ENCODE measurements around the gene PARP1. TPM values are rescaled to one million over a fixed set of nuclear protein-coding genes. Genes with fewer than 3 reads are reported as not detected.

Gene PARP1
- polyA plus RNA-seq, 10 donors: 86.3 to 107 (median 97.9) TPM

DNA sequence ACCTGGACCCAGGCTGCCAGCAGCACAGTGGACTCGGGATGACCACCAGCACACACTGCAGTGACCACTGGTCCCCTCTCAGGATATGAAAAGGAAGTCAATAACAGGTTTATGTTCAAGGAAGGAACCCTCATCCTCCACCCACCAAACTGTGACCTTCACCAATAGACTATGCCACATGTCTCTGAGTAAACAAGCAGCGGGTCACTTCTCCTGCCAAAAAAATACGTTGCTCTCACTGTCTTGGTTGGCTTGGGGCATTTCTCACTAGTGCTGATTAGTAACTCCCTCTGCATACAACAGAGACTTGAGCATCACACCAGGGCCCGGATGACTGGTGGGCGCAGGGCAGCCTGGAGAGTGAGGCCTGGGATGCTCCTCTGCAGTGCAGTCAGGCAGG, 25.9 kb downstream of the PARP1 start:
- no peak for DNase-seq

DNA sequence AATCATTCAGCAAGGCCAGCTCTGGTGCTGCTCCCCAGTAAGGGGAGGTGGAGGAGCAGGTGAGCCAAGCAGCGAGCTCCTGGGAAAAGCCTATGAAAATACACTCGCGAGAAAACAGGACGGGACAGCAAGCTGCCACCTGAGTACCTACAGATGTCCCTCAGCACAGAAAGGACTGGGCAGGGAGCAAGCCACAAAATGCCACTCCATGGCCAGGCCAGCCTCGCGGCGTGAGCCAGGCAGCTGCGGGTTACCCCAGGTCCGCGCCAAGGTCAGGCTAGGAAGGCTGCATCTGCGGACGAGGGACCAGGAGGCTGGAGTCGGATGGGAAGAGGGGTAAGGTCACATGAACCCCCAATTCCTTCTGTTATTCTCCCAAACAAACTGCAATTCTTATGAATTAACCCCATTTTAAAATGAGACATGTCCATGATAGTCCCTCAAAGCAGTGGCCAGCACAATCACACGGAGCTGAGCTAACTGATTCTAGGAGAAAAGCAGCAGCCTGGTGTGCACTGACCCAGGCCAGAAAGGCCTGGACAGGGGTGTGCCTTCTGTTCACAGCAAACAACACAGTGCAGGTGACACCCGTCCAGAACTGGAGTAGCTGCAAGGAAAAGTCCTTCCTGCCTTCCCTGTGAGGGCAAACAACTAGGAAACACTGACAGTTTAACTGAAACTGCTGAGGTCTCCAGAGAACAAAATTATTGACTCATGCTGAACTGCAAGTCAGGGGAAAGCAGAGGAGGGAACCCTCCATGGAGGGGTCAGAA, 26.5 kb downstream of the PARP1 start:
- no peak for DNase-seq

GRCh38 chr1:226378071-226378470, 29.8 kb downstream of the PARP1 start:
- no peak for DNase-seq

DNA sequence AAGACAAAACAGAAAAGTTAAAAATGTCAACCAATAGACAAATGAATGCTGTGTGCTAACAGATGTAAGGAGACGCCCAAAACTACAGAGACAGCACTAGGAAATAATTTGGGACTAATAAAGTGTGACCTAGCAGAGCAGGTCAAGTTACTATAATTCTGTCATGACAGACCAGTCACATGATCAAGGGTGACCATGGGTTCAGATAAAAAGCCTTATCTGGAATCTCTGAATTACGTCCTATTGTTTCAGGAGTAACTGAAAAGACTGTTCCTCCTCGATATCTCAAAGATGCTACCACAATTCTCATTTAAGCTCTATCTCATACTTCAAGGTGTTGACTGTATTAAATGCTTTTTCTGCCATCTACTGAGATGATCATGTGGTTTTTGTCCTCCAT, 31.6 kb downstream of the PARP1 start:
- no peak for DNase-seq

- DNase-seq: no peak
Observed at GRCh38 chr1:226373376-226373775, 34.5 kb downstream of the PARP1 start.

DNA sequence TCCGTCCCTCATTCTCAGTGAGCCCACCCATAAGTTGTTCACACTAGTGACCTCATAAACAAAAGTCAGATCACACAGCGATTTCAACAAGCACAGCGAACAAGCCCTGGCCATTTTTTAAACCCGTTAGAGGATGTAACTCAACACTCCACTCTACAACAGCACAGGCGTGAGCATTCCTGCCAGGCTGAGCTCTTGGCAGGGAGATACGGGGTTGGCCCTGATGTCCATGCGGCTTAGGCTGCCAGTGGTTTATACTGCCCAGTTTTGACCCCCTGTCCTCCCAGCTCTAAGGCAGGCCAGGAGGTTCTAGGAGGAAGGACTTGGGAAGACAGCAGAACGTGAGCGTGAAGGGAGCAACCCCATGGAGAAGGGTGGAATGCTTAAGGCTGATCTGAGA, 35.0 kb downstream of the PARP1 start:
- peak in 1 of 3 donors; percentile 18 for DNase-seq

DNA sequence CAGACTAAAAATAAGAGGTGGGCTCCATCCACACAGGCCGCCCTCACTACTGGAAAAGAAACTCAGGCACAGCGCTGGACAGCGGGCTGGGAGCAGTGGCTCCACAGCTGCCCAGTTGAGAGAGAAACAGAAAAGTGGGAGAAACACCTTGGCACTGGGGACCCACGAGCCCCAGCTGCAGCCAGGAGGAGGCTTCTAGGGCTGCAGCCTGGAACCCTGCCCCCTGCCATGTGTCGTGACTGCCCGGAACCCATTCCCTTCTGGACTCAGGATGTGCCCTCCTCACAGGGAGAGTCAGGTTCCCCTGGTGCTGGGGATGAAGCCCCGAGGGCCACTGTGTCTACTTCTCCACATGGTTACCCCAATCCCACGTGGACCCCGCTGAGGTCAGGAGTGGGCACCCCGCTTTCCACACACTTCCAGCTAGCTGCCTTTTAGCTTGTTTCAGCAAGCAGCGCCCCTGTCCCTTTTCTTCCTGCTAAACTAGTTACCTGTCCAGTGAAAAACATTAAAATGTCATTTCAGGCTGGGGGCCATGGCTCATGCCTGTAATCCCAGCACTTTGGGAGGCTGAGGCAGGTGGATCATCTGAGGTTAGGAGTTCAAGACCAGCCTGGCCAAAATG, 35.9 kb downstream of the PARP1 start:
- DNase-seq: no peak

DNA sequence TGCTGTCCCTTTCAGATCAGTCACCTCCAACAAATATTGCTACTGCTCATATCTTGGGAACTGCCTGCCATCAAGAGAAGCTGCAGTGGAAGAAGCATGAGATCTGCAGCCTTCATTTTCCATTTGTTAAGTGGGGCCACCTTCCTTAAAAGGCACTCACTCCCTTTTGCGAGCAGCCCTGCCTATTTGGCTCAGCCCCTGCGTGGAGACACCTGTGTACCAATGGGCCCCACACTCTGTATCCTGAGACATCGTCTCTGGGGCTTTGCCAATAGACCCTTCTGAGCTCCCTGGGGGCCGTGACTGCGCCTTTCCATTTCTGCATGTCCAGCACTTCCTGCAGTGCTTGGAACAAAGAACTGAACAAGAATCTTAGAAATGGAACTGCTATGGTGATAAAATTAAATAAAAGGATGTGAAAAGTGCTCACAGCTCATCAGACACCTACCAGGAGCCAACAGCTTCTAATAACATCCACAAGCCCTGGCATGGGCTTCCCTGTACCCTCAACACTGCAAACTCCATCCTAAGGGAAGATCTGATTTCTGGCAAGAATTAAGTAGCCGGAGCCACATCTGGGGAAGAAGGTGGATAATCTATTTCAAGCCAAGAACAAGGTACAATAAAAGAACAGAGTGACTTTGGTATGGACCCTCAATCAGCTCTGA, 36.7 kb downstream of the PARP1 start:
- no peak for DNase-seq

- no peak for DNase-seq
Observed at GRCh38 chr1:226370144-226370923, 37.6 kb downstream of the PARP1 start.

DNA sequence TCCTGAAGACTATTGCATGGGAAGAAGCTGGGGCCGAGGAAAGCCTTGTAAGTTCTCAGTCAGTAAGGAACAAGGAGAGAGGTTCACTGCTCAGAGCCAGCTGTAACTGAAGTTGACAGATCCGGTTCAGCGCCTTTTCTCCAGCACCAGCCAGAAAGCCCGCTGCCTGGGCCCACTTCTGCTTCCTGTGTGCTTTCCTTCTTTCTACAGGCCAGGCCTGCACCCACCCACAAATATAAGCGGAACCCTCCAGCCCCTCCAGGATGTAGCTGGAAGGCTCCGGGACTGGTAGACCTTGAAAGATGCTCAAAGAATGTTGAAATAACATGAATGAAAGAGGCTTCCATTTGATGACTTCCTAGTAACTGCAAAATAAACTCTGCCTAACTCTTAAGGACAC, 38.8 kb downstream of the PARP1 start:
- no peak for DNase-seq

GRCh38 chr1:226366290-226366689, 41.6 kb downstream of the PARP1 start:
- DNase-seq: no peak

DNA sequence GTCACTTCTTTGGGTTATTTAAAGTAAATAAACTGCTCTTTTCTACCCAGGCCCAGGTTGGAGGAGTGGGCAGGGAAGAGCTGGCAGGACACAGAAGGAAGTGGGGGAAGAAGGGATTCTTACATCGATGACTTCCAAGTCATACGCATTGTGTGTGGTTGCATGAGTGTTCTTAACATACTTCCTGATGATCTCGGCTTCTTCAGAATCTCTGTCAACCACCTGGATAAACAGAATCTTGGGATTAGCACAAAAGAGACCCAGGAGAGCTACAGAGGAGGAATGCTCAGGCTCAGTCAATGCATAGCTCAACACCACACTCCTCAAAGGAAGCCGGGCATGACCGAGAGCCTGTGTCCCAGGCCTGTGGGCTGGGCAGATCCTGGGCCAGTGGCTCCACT, 42.1 kb downstream of the PARP1 start:
- no peak for DNase-seq

DNA sequence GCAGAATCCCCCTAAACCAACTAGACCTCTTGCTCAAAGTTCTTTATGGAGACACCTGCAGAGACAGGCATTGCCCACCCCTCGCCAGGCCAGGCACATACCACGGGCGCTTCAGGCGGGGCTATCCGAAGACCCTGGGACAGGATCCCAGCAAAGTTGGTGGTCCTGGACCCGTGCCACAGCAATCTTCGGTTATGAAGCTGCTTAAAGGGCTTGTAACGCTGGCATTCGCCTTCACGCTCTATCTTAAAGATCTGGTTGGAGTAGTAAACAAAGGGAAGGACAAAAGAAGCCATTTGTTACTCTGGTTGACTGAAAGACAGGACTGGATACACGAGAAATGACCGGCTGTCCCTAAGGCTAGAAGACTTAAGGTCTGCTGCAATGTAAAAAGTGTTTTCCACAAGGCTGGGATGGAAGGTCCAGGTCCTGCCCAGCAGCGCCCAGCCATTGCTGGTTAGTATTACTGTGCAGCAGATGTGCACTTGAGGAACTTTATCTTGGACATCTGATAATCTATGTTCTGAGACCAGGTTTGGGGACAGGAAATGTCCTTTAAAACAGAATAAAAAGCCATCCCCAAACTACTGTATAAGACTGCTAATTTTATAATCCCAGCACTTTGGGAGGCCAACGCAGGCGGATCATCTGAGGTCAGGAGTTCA, 42.9 kb downstream of the PARP1 start:
- DNase-seq: no peak

GRCh38 chr1:226364514-226364899, 43.4 kb downstream of the PARP1 start:
- no peak for DNase-seq

GRCh38 chr1:226363801-226364513, 43.9 kb downstream of the PARP1 start:
- DNase-seq: no peak

DNA sequence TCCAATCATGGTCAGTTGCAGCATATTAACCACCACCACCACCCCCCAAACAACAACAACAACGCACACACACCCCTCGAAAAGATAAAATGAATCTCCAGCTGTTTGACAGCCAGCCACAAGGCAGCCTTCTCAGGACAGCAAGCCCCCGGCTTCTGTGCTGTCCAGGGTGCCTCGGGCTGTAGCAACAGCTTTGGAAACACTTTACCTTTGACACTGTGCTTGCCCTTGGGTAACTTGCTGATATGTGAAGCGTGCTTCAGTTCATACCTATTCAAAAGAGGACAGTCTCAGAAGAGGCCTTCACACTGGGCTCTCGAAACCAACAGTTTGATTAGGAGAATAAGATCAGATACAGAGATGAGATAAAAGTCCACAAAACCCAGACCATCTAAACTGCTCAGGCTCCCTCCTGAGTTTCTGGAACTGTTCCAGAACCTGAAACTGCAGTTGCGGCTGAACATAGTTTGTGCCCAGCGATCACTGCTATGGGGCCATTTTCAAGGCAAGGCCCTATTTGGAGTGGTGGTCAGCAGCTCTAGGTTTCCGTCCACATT, 44.9 kb downstream of the PARP1 start:
- DNase-seq: no peak

- DNase-seq: no peak
Observed at GRCh38 chr1:226362361-226362760, 45.5 kb downstream of the PARP1 start.

DNA sequence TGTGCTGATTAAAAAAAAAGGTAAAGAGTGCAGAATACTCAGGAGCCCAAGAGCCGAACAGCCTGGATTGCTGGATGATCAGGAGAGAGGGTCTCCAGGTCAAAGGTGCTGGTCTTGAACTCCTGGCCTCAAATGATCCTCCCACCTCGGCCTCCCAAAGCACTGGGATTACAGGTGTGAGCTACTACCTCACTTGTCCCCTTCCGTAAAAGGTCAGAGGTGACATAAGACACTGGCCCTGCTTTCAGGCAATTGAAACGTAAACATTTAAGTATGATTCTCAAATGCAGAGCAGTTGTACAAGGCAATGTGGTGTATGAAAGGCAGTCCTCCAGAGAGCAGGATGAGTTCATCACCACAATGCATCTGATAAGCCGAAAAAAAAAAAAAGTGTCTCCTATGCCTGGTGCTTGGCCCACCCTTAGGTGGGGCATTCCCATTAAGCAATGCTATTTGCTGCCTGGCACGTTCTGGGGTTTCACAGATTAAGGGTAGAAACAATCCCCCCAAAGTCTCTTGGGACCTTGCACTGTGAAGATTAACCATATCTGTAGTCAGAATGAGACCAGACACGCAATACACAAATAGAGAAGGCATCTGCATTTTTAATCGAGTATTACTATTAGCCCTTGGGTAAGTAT, 47.7 kb downstream of the PARP1 start:
- DNase-seq: no peak

DNA sequence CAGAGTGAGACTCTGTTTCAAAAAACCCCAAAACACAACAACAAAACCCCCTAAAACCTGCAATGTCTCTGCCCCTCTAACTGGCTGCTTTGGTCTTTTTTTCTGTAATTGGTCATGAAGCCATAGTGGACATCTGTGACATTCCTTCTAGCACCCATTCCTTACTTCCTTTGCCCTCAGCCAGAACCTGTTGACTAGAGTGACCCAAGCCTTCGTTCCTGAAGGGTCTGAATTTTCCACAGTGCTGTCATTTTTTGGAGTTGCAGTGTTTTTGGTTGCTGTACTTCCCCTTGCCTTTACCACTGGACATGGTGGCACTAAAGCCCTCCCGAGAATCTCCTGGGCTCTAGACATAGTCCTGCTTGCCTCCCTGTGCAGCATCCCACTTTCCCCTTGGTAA, 50.5 kb downstream of the PARP1 start:
- no peak for DNase-seq

All from muscle of back (tissue), 11 donors.